HG02981 (cell line): ENCODE data around the gene SRPK1.

Experiments used
- ATAC-seq: cut with Tn5 transposase; IDR thresholded peaks from one replicate; pipeline ENCODE4 v1.9.1; 2021; ENCODE audit warnings: mild to moderate bottlenecking, moderate library complexity; ENCODE audit not compliant: unreplicated experiment

SRPK1 gene

DNA sequence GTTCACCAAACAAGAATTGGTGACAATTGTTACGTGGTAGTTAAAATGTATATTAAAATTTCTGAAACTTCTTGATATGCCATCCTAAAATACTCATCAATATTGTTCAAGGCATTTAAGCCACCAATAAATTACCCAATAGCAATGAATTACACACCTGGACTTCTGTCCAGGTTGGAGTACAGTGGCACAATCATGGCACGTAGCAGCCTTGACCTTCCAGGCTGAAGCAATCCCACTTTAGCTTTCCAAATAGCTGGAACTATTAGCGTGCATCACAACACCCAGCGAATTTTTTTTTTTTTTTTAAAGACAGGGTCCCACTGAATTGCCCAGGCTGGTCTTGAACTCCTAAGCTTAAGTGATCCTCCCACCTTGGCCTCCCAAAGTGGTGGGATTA is 17.2 kb downstream of the SRPK1 start:
- ATAC-seq = no peak

DNA sequence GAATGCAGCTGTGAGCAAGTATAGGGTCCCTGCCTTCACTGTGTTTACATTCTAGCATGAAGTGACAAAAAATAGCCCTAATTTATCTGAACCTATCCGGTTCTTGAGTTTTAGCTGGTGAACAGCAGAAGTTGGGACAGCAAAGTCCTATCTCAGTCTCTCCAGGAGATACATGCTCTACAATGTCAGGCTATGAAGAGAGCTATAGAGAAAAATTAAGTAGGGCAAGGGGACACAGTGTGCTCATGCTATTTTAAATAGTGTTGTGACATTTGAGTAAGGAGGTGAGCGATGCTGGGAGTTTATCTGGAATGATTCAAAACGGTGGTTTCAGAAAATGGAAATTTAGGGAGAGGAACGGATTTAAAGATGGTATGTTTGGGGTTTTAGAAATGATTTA is 20.4 kb downstream of the SRPK1 start:
- ATAC-seq = no peak

DNA sequence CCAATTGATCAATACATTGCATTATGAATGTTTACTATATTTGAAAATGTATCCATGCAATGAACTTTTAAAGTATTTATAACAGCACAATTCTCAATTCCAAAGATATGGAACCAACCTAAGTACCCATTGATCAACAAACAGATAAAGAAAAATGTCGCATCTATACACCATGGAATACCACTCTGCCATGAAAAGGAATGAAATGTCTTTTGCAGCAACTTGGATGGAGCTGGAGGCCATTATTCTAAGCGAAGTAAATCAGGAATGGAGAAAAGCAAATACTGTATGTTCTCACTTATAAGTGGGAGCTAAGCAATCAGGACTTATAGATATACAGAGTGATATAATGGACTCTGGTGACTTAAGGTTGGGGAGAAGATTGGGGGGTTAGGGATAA is 22.9 kb downstream of the SRPK1 start:
- no peak for ATAC-seq

DNA sequence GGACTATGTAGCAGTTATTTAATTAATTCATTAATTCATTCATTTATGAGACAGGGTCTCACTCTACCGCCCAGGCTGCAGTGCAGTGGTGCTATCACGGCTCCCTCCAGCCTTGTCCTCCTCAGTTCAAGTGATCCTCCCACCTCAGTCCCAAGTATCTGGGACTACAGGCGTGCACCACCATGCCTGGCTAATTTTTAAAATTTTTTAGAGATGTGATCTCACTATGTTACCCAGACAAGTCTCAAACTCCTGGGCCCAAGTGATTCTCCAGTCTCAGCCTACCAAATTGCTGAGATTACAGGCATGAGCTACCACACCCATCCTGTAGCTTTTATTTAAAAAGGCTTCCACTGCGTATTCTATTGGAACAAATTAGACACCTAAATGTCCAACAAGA is 23.4 kb downstream of the SRPK1 start:
- ATAC-seq = no peak

DNA sequence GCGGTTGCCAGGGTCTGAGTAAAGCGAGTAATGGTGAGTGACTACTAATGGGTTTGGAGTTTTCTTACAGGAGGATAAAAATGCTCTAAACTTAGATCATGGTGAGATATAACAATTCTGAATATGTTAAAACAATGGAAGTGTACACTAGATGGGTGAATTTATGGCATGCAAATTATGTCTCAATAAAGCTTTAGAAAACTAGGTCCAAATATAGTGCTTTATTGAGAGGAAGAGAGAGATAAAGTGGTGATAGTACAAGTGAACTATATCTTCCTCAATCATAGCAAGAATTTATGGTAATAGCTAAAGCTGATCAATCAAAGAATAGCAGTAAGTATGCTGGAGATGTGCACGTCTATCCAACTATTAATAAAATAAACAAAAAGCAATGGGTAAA is 23.9 kb downstream of the SRPK1 start:
- ATAC-seq = no peak

DNA sequence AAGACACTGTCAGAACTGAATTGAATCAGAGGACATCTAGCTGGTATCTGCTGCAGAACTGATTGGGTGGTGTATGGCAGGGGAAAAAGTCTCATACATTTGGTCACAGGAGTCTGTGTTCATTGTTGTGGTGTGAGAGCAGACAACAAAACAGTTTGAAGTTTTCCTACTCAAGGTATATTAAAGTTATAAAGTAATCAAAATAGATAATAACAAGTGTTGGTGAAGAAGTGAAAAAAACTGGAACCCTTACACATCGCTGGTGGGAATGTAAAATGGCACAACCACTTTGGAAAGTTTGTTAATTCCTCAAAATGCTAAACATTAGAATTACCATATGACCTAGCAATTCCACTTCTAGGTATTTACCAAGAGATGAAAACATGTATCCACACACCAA is 24.7 kb downstream of the SRPK1 start:
- ATAC-seq = no peak

DNA sequence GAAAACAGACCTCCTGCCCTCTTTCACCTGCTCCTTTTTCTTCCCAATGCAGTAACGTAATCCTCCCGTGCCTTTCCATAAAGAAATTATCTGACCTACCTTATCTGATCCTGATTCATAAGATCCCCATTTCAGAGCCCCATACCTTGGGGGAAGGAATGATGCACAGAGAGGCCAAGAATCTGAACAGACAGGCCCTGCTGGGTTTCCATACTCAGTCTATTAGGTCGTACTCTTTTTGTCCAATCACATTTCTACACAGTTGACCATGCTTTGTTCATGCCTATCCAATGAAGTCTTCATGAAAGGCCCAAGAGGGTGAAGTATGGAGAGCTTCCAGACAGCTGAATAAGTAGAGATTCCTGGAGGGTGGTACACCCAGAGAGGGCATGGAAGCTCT is 25.3 kb downstream of the SRPK1 start:
- ATAC-seq = no peak

DNA sequence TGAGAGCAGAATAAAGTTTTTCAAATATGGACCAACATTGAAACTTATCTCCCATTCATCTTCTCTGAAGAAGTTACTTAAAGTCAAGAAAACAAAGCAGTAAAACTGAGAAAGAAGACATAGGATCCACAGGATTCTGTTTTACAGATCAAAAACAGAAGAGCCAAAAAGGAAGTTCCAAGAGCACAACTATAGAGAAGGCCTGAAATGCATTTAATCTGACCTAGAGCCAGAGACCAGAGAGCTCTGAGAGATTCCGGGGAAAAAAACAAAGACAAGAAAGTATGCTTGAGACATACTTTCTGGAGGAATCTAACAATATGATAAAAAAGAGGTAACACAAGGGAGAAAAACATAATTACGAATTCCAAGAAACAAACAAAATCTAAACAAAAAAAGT is 26.1 kb downstream of the SRPK1 start:
- no peak for ATAC-seq

DNA sequence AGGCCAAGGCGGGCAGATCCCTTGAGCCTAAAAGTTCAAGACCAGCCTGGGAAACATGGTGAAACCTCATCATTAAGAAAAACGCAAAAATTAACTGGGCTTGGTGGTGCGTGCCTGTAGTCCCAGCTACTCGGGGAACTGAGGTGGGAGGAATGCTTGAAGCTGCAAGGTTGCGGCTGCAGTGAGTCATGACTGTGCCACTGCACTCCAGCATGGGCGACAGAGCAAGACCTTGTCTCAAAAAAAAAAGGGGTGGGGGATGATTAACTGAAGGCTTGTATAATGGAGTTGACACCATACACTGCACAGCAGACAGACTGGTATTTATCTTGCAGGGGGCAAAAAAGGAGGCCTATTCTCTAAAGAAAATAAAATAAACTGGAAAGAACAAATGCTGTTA is 27.7 kb downstream of the SRPK1 start:
- no peak for ATAC-seq

DNA sequence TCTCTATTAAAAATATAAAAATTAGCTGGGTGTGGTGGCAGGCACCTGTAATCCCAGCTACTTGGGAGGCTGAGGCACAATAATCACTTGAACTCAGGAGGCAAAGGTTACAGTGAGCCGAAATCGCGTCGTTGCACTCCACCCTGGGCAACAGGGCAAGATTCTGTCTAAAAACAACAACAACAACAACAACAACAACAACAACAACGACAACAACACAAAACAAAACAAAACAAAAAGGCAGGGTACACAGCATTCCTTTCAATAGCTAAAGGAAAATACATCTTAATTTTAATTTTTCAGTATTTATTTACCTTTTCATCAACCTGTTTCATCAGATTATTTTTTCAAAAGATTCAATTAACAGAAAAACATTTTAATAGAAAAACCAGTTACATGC is 28.4 kb downstream of the SRPK1 start:
- no peak for ATAC-seq

DNA sequence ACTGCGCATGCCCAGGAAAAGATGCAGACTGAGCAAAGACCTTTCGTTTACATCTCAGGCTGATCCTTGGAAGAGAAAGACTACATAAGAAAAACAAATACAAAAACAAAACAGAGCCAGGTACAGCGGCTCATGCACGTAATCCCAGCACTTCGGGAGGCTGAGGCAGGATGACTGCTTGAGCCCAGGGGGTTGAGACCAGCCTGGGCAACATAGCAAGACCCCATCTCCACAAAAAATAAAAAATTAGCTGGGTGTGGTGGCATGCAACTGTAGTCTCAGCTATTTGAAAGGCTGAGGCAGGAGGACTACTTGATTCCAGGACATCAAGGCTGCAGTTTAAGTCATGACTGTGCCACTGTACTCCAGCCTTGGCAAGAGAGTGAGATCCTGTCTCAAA is 41.7 kb downstream of the SRPK1 start:
- ATAC-seq = no peak

DNA sequence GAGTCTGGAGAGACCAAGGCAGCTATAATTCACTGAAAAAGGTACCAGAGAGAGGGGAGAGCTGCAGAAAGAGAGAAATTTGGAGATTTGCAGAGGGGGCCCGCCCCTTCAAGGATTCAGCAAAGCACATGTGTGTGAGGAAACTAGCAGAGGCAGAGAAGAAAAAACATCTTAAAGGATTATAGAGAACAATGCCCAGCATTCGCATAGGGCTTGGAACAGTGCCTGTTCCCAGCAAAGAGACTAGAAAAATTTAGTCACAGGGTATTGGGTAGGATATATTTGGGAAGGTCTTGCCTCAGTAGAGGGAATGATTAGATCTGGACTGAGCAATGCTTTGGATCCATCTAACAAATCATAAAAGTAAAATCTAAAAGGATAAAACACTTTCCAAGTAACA is 44.0 kb downstream of the SRPK1 start:
- no peak for ATAC-seq

DNA sequence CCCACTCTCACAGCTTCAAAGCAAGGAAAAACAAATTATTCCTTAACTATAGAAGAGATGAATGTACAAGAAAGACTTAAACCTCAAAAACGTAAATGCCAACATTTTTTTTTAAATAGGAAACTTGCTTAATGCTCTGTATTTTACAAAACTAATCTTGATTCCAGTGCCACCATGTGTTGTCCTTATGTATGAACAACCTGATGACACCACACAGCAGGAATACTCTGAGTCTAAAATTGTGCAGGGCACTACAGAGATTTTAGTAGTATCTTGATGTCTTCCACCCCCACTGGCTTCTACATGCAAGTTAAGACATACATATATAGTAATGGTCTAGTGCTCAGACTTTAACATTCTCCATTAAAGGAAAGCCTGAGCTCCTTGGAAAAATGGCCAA is 46.2 kb downstream of the SRPK1 start:
- no peak for ATAC-seq

DNA sequence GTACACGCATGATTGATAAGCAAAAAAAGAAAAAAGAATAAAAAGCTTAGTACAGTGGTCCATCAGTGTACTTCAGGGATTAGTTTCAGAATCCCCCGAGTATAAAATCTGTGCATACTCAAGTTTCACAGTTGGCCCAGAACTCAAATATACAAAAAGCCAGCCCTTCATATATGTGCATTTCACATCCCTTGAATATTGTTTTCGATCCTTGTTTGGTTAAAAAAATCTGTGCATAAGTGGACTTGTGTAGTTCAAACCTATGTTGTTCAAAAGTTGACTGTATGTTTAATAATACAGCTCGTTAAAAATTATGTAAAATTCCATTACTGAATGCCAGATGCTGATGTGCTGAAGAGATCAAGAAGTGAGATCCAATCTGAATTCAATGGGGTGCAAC is 61.5 kb downstream of the SRPK1 start:
- ATAC-seq = no peak

DNA sequence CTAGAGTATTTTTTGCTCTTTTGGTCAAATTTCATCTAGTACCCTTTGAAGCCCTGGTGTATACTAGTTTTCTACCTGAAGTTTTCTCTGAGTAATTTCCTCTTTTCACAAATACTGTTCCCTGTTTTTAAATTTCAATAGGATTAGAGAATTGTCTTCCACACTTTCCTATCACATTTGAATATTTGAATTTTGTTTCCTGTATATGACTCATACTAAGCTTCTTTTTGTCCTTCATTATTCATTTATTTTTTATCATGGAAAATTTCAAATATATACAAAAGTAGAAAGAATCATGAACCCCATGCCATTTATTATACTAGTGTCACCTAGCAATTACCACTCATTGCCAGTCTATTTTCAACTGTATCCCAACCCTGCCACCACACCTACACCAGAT is 63.0 kb downstream of the SRPK1 start:
- ATAC-seq = no peak

DNA sequence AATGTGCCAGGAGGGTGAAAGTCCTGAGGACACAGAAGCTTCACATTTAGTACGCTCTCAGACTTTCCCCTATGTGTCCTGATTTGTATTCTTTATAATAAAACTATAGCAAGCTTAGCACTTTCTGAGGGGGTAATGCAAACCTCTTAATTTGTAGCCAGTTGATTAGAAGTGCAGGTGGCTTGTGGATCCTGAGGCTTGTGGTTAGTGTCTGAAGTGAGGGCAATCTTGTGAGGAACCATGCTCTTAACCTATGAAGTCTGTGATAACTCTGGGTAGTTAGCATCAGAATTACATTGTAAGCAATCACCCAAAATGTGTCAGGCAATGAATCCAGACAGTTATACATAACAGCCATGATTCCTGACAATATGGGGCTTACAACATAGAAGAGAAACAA is 64.6 kb downstream of the SRPK1 start:
- ATAC-seq = no peak

DNA sequence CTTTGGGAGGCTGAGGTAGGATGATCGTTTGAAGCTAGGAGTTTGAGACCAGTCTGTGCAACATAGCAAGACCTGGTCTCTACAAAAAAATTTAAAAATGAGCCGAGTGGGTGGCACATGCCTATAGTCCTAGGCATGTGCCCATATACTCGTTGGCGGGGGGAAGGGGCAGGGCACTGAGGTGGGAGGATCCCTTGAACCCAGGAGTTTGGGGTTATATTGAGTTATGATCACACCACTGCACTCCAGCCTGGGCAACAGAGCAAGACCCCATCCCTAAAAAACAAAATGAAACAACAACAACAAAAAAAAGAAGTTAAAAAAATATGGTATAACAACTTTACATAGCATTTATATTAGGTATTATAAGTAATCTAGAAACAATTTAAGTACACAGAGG is 67.9 kb downstream of the SRPK1 start:
- ATAC-seq = no peak

DNA sequence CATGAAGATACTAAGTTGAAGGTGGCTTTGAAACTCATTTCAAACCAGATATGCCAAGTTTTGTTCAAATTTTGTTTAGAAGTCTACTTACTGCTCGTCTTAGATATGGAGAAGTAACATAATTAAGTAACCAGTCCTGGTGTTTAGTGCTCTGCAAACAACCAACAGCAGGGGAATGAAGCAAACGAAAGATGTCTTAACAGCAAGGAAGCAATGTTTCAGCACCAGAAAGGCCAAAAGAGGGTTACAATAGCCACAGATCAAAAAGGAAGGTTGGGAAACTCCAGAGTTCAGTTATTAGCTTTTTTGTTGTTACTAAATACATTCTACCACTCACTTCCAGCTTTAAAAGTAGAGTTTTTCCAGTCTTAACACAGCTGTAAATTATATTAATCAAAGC is 70.7 kb downstream of the SRPK1 start:
- no peak for ATAC-seq

DNA sequence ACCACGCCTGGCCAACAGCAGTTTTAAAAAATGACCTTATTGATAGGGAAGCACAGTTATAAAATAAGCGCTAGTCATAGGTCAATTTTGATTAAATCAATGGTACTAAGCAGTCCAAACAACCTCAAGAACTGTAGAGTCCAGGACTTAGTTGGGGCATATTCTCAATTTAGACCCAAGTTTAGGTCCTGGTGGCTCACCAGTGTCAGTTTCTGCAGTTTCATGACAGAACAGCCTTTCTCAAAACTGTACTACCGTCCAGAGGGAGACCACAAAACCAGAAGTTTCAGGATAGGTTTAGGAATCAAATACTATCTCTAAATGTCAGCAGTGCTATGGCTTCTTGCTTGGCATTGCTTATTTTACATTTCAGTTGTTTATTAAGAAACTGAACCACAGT is 76.6 kb downstream of the SRPK1 start:
- ATAC-seq = no peak

DNA sequence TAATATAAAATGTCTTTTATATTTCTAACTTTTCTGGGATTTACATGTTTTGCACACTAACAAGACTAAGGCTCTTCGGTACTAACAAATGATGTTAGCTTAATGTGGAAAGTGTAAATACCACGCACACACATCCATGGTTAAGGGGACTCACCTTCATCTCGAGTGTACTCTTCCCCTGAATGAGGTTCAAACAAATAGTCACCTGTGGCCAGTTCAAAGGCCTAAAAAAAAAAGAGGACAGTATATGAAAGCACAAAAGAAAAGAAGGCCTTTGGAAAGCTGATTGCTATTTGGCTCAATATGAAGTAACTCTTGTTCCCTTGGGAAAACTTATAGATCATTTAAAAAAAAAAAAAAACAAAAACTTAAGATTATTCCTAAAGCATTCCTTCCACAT is 78.5 kb downstream of the SRPK1 start:
- no peak for ATAC-seq

DNA sequence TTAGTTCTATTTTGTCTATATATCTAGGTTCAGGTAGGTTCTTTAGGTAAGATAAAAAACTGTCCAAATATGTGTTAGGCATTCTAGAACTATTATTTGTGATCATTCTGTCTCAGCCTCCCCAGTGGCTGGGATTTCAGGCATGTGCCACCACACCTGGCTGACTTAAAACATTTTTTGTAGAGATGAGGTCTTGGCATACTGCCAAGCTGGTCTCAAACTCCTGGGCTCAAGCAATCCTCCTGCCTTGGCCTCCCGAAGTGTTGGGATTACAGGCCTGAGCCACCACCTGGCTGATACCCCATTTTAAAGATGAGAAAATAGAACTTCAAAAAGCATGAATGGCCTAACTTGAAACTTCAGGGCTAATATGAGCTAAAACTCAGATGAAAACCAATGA is 81.9 kb downstream of the SRPK1 start:
- ATAC-seq = no peak

DNA sequence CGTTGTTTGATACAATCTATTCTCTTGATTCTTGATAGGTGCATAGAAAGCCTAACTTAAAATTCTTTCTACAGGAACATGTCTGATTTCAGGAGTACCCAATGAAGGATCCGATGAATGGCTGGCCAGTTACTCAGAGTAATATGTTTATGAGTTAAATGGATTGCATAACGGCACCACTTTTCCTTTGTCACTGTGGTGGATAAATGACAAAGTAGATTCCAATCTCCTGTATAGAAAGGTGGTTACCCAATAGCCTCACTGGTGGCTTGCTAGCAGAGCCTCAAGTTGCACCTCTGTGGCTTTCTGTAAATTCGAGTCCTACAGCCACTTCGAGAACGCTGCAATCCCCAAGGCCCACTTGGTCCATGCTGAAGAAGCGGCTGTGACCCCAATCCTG is 87.4 kb downstream of the SRPK1 start:
- ATAC-seq = no peak

DNA sequence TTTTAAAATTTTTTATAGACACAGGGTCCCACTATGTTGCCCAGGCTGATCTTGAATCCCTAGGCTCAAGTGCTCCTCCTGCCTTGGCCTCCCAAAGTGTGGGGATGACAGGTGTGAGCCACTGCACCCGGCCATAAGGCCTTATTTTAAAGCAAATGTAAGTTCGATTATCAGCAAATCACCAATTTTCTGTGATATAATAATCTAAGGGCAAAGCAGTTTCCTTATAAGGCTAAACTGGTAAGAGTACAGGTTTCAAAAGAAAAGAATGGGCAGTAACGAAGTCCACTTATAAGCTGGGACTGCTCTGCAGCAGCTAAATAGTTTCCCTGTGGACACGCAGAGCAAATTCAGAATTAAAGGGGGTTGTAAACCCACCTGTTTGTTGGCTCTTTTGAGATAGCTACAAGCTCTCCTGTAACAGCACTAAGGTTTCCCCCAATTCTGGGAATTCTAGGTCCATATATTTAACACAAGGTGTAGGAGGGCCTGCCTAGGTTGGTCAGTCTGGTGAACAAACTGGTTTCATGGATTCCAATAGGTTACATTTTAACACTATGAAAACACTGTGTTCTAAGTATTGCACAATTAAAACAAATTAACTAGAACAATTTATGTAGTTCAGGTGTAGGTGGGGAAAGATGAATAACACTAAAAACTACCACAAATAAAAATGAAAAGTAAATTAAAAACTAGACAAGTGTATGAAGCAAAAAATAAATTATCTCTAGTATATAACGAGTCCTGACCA is 89.5 kb downstream of the SRPK1 start:
- no peak for ATAC-seq
